GM19372 (cell line): Measurements from ENCODE around the gene GSTM1.

Source experiments
- ATAC-seq: cut with Tn5 transposase; IDR thresholded peaks from one replicate; pipeline ENCODE4 v1.9.1; 2021; ENCODE audit warnings: mild to moderate bottlenecking, low read depth, moderate library complexity; ENCODE audit not compliant: unreplicated experiment

GSTM1 gene

GRCh38 chr1:109724933-109725332 lies 37.3 kb downstream of the GSTM1 start:
- ATAC-seq, result no peak

- no peak for ATAC-seq
Observed at GRCh38 chr1:109725510-109725909, 37.9 kb downstream of the GSTM1 start.

- no peak for ATAC-seq
Observed at GRCh38 chr1:109726007-109726406, 38.4 kb downstream of the GSTM1 start.

- ATAC-seq, result no peak
Observed at GRCh38 chr1:109726728-109727373, 39.2 kb downstream of the GSTM1 start.

- ATAC-seq, result no peak
Observed at GRCh38 chr1:109728870-109729269, 41.3 kb downstream of the GSTM1 start.

GRCh38 chr1:109730666-109731065 lies 43.0 kb downstream of the GSTM1 start:
- ATAC-seq, result no peak

- ATAC-seq, result no peak
Observed at GRCh38 chr1:109732390-109732881, 44.8 kb downstream of the GSTM1 start.

- no peak for ATAC-seq
Observed at GRCh38 chr1:109733236-109733870, 45.7 kb downstream of the GSTM1 start.

GRCh38 chr1:109739738-109740614 lies 52.4 kb downstream of the GSTM1 start:
- peak; percentile 83 for ATAC-seq

- ATAC-seq, result no peak
Observed at GRCh38 chr1:109740615-109741373, 53.2 kb downstream of the GSTM1 start, which contains the start of gene GSTM3. Gene GSTM3, minus strand, starts transcription at chr1:109741038. Its CDS starts 751 bp downstream, at chr1:109740287.
